ENCODE data around the gene SPECC1.
"Not testable (repeated sequence)": the region's sequence is repeated elsewhere in the genome, so short reads cannot be mapped to it uniquely, and the experiment has no call there.

Gene SPECC1

GRCh38 chr17:20310481-20310880 is 301.3 kb downstream of the SPECC1 start:
- TF ChIP-seq, protein P1, sequence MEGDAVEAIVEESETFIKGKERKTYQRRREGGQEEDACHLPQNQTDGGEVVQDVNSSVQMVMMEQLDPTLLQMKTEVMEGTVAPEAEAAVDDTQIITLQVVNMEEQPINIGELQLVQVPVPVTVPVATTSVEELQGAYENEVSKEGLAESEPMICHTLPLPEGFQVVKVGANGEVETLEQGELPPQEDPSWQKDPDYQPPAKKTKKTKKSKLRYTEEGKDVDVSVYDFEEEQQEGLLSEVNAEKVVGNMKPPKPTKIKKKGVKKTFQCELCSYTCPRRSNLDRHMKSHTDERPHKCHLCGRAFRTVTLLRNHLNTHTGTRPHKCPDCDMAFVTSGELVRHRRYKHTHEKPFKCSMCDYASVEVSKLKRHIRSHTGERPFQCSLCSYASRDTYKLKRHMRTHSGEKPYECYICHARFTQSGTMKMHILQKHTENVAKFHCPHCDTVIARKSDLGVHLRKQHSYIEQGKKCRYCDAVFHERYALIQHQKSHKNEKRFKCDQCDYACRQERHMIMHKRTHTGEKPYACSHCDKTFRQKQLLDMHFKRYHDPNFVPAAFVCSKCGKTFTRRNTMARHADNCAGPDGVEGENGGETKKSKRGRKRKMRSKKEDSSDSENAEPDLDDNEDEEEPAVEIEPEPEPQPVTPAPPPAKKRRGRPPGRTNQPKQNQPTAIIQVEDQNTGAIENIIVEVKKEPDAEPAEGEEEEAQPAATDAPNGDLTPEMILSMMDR (conservative IDR thresholded peaks at IDR 0.05; ENCODE audit: low read depth, low read length), result no peak
- H3K4me3 ChIP-seq (ENCODE audit: low read length), result no peak overlapping the region
- no peak for DNase-seq (ENCODE audit: low read depth)

DNA sequence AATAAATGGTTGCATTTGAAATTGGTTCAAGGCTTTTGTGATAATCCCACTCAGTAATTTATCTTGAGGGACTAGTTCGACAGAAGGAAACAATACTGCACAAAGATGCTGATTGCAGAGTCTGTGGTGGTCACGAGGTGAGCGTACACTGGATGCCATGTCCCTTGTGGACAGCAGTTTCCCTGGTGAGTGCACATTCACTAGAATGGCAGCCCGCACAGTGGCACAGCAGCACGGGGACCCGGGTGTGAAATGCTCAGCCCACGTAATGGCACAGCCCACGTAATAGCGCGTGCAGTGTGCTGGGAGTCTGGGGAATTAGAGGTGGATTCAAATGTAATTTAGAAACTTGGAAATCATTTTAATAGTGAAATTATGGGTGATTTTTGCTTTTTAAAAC is 304.1 kb downstream of the SPECC1 start:
- no peak for DNase-seq (ENCODE audit: low read depth)
- TF ChIP-seq, protein P1 (conservative IDR thresholded peaks at IDR 0.05; ENCODE audit: low read depth, low read length), result no peak
- no peak overlapping the region for H3K4me3 ChIP-seq (ENCODE audit: low read length)

DNA sequence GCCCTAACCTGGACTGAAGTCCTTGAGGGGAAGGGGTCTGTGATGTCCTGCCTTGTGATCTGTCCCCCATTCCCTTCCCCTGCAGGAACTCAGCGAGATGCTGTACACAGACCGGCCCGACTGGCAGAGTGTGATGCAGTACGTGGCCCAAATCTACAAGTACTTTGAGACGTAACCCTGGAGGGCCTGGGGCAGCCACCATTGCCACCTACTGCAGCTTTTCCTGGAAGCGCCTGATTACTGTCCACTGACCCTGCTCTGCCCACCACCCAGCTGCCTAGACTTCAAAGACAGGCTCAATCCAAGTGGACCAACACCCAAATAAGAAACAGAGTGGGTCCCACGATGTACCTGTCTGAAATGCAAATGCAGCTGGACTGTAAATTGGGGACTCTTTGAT is 304.7 kb downstream of the SPECC1 start:
- no peak for DNase-seq (ENCODE audit: low read depth)
- H3K4me3 ChIP-seq (ENCODE audit: low read length), result no peak overlapping the region
- TF ChIP-seq, protein P1 (conservative IDR thresholded peaks at IDR 0.05; ENCODE audit: low read depth, low read length), result no peak

- no peak overlapping the region for H3K4me3 ChIP-seq (ENCODE audit: low read length)
- TF ChIP-seq, protein P1 (conservative IDR thresholded peaks at IDR 0.05; ENCODE audit: low read depth, low read length), result no peak
- DNase-seq (ENCODE audit: low read depth), result no peak
Measured at GRCh38 chr17:20314834-20315233, 305.7 kb downstream of the SPECC1 start.

GRCh38 chr17:20315311-20315710 is 306.2 kb downstream of the SPECC1 start:
- TF ChIP-seq, protein P1 (conservative IDR thresholded peaks at IDR 0.05; ENCODE audit: low read depth, low read length), result no peak
- DNase-seq (ENCODE audit: low read depth), result no peak
- no peak overlapping the region for H3K4me3 ChIP-seq (ENCODE audit: low read length)

- H3K4me3 ChIP-seq (ENCODE audit: low read length), result no peak overlapping the region
- no peak for DNase-seq (ENCODE audit: low read depth)
- TF ChIP-seq, protein P1 (conservative IDR thresholded peaks at IDR 0.05; ENCODE audit: low read depth, low read length), result no peak
Measured at GRCh38 chr17:20315821-20316220, 306.7 kb downstream of the SPECC1 start.

DNA sequence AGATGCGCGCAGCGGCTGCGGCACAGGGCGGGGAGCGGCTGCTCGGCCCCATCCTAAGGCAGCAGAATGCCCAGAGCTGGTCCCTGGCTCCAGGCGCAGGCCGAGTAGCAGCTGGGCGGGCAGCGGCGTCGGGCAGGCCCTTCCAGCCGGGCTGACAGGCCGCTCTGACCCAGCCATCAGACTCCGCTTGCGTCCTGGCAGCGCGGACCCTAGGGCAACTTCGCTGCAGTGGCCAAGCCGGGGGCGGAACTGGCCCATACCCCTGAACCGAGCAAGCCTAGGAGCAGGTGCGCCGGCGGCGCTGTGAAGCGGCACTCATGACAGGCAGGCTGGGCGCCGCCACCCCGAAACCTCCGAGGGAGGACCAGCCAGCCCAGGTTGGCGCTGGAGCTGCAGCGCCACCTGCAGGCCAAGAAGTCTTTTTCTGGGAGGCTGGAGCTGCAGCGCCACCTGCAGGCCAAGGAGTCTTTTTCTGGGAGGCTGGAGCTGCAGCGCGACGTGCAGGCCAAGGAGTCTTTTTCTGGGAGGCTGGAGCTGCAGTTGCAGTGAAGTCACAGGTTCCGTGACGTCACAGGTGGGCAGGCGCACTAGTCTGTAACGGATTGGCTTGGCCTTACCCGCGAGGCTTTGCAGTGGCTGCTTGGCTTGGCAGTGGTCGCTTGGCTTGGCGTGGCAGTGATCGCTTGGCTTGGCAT is 311.5 kb downstream of the SPECC1 start:
- TF ChIP-seq, protein P1 (conservative IDR thresholded peaks at IDR 0.05; ENCODE audit: low read depth, low read length), result peak; percentile 72
- DNase-seq (ENCODE audit: low read depth), result peak; percentile 8
- H3K4me3 ChIP-seq (ENCODE audit: low read length), result peak overlapping the region; percentile 33

DNA sequence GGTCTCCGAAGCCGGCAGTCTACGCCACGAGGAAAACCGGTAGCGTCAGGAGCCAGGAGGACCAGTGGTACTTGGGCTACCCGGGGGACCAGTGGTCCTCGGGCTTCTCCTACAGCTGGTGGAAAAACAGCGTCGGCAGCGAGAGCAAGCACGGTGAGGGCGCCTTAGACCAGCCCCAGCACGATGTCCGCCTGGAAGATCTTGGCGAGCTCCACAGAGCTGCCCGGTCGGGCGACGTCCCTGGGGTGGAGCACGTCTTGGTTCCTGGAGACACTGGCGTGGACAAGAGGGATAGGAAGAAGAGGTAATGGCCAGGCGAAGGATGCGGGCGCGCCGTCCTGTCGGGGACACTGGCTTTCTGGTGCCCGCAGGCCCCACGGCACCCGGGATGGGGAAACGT is 312.2 kb downstream of the SPECC1 start:
- not testable (repeated sequence) for H3K4me3 ChIP-seq (ENCODE audit: low read length)

GRCh38 chr17:20327739-20328138 is 318.6 kb downstream of the SPECC1 start:
- not testable (repeated sequence) for H3K4me3 ChIP-seq (ENCODE audit: low read length); DNase-seq (ENCODE audit: low read depth)

More for the DNA sequence above, 312.2 kb downstream of the SPECC1 start:
- not testable (repeated sequence) for DNase-seq (ENCODE audit: low read depth)

GRCh38 chr17:20351405-20351804 is 342.2 kb downstream of the SPECC1 start:
- not testable (repeated sequence) for H3K4me3 ChIP-seq (ENCODE audit: low read length); DNase-seq (ENCODE audit: low read depth)

GRCh38 chr17:20352567-20352966 is 343.4 kb downstream of the SPECC1 start:
- not testable (repeated sequence) for DNase-seq (ENCODE audit: low read depth); H3K4me3 ChIP-seq (ENCODE audit: low read length)

Measured in retinal pigment epithelial cell (primary cell).